B cell (primary cell): Measurements from ENCODE around the gene IL1RAP.

Experiments
- CTCF ChIP-seq: fragments of 200-600 bp; IDR thresholded peaks from one replicate; pipeline ENCODE4 v1.8.0; 2022; ENCODE audit warnings: antibody characterized with exemption, mild to moderate bottlenecking
- EZH2 ChIP-seq: IDR thresholded peaks from 2 replicates; pipeline ENCODE4 v1.6.1; 2012; ENCODE audit warnings: borderline replicate concordance, low read depth, mild to moderate bottlenecking, moderate library complexity, low read length; ENCODE audit not compliant: insufficient read depth, poor library complexity, severe bottlenecking

- TF ChIP-seq CTCF (no peak), EZH2 (no peak)
Measured at GRCh38 chr3:190646996-190647395, 133.1 kb downstream of the IL1RAP start.
